Sigmoid colon (tissue), 7 donors: ENCODE results near the gene SUSD4. TPM values are rescaled to one million over a fixed set of nuclear protein-coding genes. Genes with fewer than 3 reads are reported as not detected.

Experiments
- DNase-seq: peaks from one replicate; pipeline ENCODE4 v3.0.0-alpha.2; 2019
- H3K27ac ChIP-seq, 4 donors: fragments of 200-600 bp; sonication (generic); one replicate each; pipeline ENCODE4 v1.5.1; 2016 to 2019; ENCODE audit warnings: mild to moderate bottlenecking in 1 of 4
- H3K27me3 ChIP-seq, 3 donors: fragments of 200-600 bp; sonication (generic); one replicate each; pipeline ENCODE4 v1.5.1; 2019; ENCODE audit warnings: mild to moderate bottlenecking in 1 of 3
- H3K36me3 ChIP-seq, 4 donors: fragments of 200-600 bp; sonication (generic); one replicate each; pipeline ENCODE4 v1.5.1; 2016 to 2019
- H3K4me1 ChIP-seq, 4 donors: fragments of 200-600 bp; sonication (generic); one replicate each; pipeline ENCODE4 v1.5.1; 2017 to 2019
- H3K4me3 ChIP-seq, 4 donors: fragments of 200-600 bp; sonication (generic); one replicate each; pipeline ENCODE4 v1.5.1; 2017 to 2019; ENCODE audit warnings: mild to moderate bottlenecking in 2 of 4, moderate library complexity in 1 of 4
- H3K9me3 ChIP-seq, 4 donors: fragments of 200-600 bp in 3 of 4; sonication (generic) in 3 of 4; one replicate each; pipeline versions ENCODE4 v1.5.1 to v1.6.1; 2013 to 2019
- EP300 ChIP-seq, 4 donors: sonication (generic); formaldehyde crosslinking; IDR thresholded peaks; one replicate each; pipeline ENCODE4 v1.6.1; 2017; ENCODE audit warnings: antibody characterized with exemption in 4 of 4
- POLR2A ChIP-seq, 2 donors: fragments of 450-650 bp; IDR thresholded peaks; one replicate each; pipeline ENCODE4 v1.6.1; 2016; ENCODE audit warnings: antibody characterized with exemption in 2 of 2, mild to moderate bottlenecking in 2 of 2, moderate library complexity in 2 of 2
- POLR2AphosphoS5 ChIP-seq, 4 donors: sonication (generic); formaldehyde crosslinking; IDR thresholded peaks; one replicate each; pipeline ENCODE4 v1.6.1; 2017; ENCODE audit warnings: antibody characterized with exemption in 4 of 4
- WGBS, 2 donors: extraction: QIAGEN DNeasy Blood & Tissue Kit; methylation state at CpG; one replicate each; pipeline ENCODE4 v1.1.7; 2013; 5-methylcytosine and 5-hydroxymethylcytosine counted together
- intact Hi-C: fragments of 100-400 bp; cut with DNase I; formaldehyde crosslinking; loops from one replicate; pipeline ENCODE4 v1.15.1; 2023
- polyA plus RNA-seq, 3 donors: library from polyadenylated mRNA; stranded (reverse); fragments of 200-250 nt; gene quantifications; one replicate each; pipeline ENCODE4 v1.2.3, GENCODE V29; 2013
- total RNA-seq, 4 donors: library from RNA; depleted of rRNA; stranded (reverse); fragments of >200 nt; gene quantifications; one replicate each; pipeline ENCODE4 v1.1.0, GENCODE V29; 2016
- TF ChIP-seq, protein P1 (sequence below), 4 experiments: fragments of 450-650 bp in 3 of 4; fragments of 200-600 bp in 1 of 4; IDR thresholded peaks; one replicate each; pipeline ENCODE4 v1.5.1; 2016 to 2019; ENCODE audit warnings: antibody characterized with exemption in 4 of 4, mild to moderate bottlenecking in 3 of 4, moderate library complexity in 2 of 4
- donor health status: healthy with polysubstance abuse.
- donor health status: Bipolar disorder and iron deficiency.
- donor health status: healthy.

The SUSD4 gene
- total and polyA plus RNA-seq, 7 donors: 0.57 to 3.9 (median 0.82) TPM; not detected in 1

- Histone ChIP-seq H3K9me3 (peaks cover 0 to 3% (median 0%) of the 10 kb centered on the region in 4 donors), H3K4me1 (no peaks in the 10 kb centered on the region), H3K36me3 (no peaks in the 10 kb centered on the region), H3K27me3 (no peaks in the 10 kb centered on the region), H3K4me3 (no peak overlapping the region), H3K27ac (no peak overlapping the region)
- TF ChIP-seq, protein P1, sequence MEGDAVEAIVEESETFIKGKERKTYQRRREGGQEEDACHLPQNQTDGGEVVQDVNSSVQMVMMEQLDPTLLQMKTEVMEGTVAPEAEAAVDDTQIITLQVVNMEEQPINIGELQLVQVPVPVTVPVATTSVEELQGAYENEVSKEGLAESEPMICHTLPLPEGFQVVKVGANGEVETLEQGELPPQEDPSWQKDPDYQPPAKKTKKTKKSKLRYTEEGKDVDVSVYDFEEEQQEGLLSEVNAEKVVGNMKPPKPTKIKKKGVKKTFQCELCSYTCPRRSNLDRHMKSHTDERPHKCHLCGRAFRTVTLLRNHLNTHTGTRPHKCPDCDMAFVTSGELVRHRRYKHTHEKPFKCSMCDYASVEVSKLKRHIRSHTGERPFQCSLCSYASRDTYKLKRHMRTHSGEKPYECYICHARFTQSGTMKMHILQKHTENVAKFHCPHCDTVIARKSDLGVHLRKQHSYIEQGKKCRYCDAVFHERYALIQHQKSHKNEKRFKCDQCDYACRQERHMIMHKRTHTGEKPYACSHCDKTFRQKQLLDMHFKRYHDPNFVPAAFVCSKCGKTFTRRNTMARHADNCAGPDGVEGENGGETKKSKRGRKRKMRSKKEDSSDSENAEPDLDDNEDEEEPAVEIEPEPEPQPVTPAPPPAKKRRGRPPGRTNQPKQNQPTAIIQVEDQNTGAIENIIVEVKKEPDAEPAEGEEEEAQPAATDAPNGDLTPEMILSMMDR (IDR thresholded peaks at IDR 0.05): no peak
- TF ChIP-seq POLR2A (IDR thresholded peaks at IDR 0.05): no peak
- no peak for TF ChIP-seq POLR2AphosphoS5 (IDR thresholded peaks at IDR 0.05)
- TF ChIP-seq EP300 (IDR thresholded peaks at IDR 0.05): no peak
- WGBS, 2 donors: 85 to 88% methylated on average over 5 of the region's 5 CpGs
- intact Hi-C loops: no loop called here
- no peak for DNase-seq
Measured at GRCh38 chr1:223216531-223217205, 147.3 kb downstream of the SUSD4 start.

DNA sequence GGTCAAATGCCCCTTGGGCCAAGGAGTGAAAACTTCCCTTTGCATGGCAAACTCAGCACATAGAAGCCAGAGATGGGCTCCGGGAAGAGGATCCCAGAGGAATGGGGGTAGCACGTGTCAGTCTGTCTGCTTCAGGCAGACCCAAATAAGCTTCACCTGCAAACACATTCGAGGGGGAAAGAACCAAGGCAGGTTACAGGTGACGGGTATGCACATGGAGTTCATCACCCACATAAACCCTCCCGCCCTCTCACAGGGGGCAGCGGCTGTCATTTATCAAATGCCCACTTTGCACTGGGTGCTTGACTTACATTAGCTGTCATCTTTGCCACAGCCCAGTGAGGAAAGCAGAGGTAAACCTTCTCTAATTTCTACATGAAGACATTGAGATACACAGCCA lies 147.9 kb downstream of the SUSD4 start:
- intact Hi-C loops: no loop called here
- no peak for DNase-seq
- H3K27ac ChIP-seq: no peak overlapping the region
- TF ChIP-seq, protein P1 (IDR thresholded peaks at IDR 0.05): no peak
- TF ChIP-seq POLR2AphosphoS5 (IDR thresholded peaks at IDR 0.05) (no peak), POLR2A (IDR thresholded peaks at IDR 0.05) (no peak), EP300 (IDR thresholded peaks at IDR 0.05) (no peak)
- H3K9me3 ChIP-seq: peaks cover 0 to 3% (median 0%) of the 10 kb centered on the region in 4 donors
- H3K4me1 ChIP-seq: no peaks in the 10 kb centered on the region
- H3K36me3 ChIP-seq: no peaks in the 10 kb centered on the region
- no peak overlapping the region for H3K4me3 ChIP-seq
- WGBS, 2 donors: 92 to 94% methylated on average over 6 of the region's 6 CpGs
- no peaks in the 10 kb centered on the region for H3K27me3 ChIP-seq

DNA sequence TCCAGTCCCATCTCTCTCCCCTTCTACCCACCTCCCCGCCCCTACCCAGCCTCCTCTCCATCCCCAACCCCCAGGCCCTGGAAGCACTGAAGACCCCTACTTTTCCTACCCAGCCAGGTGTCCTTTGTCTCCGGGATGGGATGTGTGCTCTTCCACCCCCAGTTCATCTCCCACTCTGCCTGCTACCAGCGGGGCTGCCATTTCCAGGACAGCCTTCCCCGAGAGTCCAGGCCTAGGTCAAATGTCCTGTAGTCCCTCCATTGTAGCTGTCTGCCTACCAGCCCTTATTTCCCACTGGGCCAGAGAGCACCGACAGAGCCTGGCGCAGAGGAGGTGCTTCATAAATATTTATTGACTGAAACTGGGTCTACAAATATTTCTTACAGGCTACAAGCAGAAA lies 148.9 kb downstream of the SUSD4 start:
- Histone ChIP-seq H3K27ac (no peak overlapping the region), H3K9me3 (peaks cover 0 to 3% (median 0%) of the 10 kb centered on the region in 4 donors), H3K36me3 (no peaks in the 10 kb centered on the region), H3K4me3 (no peak overlapping the region), H3K4me1 (no peaks in the 10 kb centered on the region), H3K27me3 (no peaks in the 10 kb centered on the region)
- TF ChIP-seq, protein P1 (IDR thresholded peaks at IDR 0.05): no peak
- TF ChIP-seq POLR2A (IDR thresholded peaks at IDR 0.05) (no peak), EP300 (IDR thresholded peaks at IDR 0.05) (no peak), POLR2AphosphoS5 (IDR thresholded peaks at IDR 0.05) (no peak)
- 90 to 92% methylated on average over 6 of the region's 6 CpGs for WGBS, 2 donors
- intact Hi-C loops: no loop called here
- DNase-seq: no peak

DNA sequence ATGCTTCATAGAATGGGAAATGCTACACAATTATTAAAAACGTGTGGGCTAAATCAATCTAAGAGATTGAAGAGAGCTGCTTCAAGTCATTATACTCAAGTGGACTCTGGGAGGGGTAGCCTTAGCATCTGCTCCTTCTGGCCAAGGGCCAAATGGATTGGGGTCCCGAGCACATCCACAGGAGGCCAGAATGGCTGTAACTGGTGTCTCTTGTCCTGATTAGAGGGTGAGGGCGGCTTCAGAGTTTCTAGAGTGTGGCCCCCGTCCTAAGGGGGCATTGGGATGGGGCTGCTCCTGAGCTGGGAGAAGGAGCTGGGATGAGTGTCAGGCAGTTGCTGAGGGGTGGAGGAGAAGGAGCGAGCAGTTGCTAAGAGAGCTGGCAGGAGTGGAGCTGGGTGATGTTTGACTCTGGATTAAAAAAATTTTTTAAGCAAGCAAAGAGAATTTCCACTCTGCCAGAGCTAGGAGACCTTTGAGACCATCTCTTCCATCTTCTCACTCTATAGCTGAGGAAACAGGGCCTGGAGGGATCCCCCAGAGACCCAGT lies 149.6 kb downstream of the SUSD4 start:
- TF ChIP-seq POLR2AphosphoS5 (IDR thresholded peaks at IDR 0.05): no peak
- no peak for TF ChIP-seq POLR2A (IDR thresholded peaks at IDR 0.05)
- no peak for TF ChIP-seq EP300 (IDR thresholded peaks at IDR 0.05)
- TF ChIP-seq, protein P1 (IDR thresholded peaks at IDR 0.05): no peak
- no peak for DNase-seq
- intact Hi-C loops: no loop called here
- H3K4me1 ChIP-seq: no peaks in the 10 kb centered on the region
- H3K36me3 ChIP-seq: no peaks in the 10 kb centered on the region
- H3K27me3 ChIP-seq: no peaks in the 10 kb centered on the region
- WGBS, 2 donors: 81 to 83% methylated on average over 5 of the region's 5 CpGs
- H3K4me3 ChIP-seq: no peak overlapping the region
- H3K27ac ChIP-seq: no peak overlapping the region
- H3K9me3 ChIP-seq: peaks cover 0 to 3% (median 0%) of the 10 kb centered on the region in 4 donors
